NCI-H2107 treated with DMSO at 0.1 percent for 48 hours (cell line): ENCODE results near the gene EXOSC2.

ENCODE experiments used
- DNase-seq: peaks from one replicate; lab custom pipeline; 2025; ENCODE audit not compliant: unreplicated experiment; lab: John Stamatoyannopoulos, UW

EXOSC2 gene

GRCh38 chr9:130696139-130696650, 2.6 kb downstream of the EXOSC2 start:
- DNase-seq = no peak

GRCh38 chr9:130696996-130697395, 3.4 kb downstream of the EXOSC2 start:
- DNase-seq = no peak

- no peak for DNase-seq
These were observed 4.9 kb downstream of the EXOSC2 start for GRCh38 chr9:130698514-130698913.

- no peak for DNase-seq
These were observed 5.5 kb downstream of the EXOSC2 start for GRCh38 chr9:130699047-130699446.

GRCh38 chr9:130701059-130702022, 7.8 kb downstream of the EXOSC2 start:
- peak; percentile 19 for DNase-seq

- no peak for DNase-seq
These were observed 9.9 kb downstream of the EXOSC2 start for GRCh38 chr9:130703501-130703900.

DNA sequence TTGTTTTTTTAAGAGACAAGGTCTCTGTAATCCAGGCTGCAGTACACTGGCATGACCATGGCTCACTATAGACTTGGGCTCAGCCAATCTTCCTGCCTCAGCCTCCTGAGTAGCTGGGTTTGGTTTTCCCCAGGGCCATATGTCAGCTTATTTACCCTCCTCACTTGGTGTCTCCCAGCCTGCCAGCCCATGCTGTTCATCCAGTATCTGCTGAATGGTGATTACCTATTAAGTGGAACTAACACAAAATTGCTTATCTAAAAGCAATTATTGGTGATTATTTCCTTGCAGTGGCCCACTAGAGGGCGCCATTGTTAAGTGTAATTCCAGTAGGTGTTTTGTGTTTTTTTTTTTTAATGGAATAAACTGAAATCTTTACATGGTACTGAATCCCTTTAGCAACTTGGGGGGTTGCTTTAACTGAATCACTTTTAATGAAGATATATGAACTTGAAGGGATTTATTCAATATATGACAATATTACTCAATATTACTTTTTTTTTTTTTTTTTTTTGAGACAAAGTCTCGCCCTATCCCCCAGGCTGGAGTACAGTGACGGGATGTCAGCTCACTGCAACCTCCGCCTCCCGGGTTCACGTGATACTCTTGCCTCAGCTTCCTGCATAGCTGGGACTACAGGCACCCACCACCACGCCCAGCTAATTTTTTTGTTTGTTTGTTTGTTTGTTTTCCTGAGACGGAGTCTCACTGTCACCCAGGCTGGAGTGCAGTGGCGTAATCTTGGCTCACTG, 13.8 kb downstream of the EXOSC2 start:
- no peak for DNase-seq

DNA sequence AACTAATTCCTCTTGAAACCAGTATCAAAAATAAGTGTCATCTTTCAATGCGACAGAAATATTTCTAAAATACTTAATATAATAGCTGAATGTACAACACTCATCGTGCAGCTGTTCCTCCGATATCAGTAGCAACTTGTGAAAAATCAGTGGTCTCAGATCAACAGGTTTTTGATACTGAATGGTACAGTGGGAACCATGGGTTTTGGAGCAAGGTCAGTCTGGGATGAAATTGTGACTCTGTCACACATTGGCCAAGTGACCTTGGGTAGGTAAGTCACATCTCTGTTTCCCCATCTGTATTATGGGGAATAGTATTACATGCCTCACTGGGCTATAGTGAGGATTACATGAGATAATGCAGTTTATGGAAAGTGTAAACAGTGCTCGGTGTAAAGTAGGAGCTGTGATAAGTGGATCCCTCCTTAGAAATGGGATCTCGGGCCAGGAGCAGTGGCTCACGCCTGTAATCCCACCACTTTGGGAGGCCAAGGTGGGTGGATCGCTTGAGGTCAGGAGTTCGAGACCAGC, 17.3 kb downstream of the EXOSC2 start:
- DNase-seq = no peak

GRCh38 chr9:130711469-130711868, 17.9 kb downstream of the EXOSC2 start:
- DNase-seq = no peak

DNA sequence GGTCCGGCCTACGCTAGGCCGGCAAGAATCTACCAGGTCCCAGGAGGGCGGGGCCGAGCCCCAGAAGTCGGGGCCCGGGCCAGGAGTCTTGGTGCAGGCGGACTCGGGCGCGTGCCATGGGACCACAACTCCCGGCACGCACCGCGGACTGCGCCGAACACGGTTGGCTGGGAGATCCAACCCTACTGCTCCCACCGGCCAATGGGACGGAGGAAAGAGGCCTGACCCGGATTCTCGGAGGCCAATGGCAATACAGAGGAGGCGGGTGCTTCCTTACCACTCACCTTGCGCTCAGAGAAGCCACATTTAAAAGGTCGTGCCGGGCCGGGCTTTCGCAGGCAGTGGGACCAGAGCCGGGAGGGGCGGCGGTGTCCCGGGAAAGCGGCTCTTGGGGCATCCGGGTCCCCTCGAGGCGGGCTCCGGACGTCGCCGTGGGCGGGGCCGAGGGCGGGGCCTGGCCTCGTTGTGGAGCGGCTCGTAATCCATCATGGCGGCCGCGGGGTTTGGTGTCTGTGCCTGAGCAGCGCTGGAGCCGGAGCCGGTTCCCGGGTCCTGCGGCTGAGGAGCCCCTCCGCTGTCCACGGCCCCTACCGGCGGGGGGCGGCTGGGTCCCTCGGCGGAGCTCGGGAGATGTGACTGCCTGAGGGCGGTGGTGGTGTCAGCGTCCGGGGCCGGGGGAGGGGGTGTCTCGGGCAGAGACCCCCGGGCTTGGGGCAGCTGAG, 19.1 kb downstream of the EXOSC2 start:
- DNase-seq = peak; percentile 74

- DNase-seq = no peak
These were observed 19.8 kb downstream of the EXOSC2 start for GRCh38 chr9:130713286-130713960.

DNA sequence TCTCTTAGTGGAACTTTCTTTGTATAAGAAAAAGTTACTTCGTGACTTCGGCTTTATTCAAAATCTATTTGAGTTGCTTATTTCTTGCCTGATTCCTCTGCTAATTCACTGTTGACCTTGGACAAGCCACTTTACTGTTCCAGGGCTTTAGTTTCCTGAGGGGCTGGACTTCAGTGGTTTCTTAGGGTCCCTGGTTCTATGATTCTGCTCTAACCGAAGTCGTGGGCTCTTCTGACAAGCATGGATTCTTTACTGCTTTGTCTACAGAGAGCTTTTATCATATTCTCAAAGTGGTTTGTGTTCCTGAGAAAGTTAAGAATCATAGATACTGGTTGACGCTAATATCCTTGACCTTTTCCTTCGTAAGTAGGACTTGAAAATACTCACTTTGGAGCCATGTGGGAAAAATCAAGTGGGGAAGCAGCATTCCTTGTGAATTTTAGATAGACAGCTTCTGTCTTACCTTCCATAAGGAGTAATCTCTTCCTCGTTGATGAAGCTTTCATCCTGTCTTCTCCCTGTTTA, 21.1 kb downstream of the EXOSC2 start:
- DNase-seq = no peak

DNA sequence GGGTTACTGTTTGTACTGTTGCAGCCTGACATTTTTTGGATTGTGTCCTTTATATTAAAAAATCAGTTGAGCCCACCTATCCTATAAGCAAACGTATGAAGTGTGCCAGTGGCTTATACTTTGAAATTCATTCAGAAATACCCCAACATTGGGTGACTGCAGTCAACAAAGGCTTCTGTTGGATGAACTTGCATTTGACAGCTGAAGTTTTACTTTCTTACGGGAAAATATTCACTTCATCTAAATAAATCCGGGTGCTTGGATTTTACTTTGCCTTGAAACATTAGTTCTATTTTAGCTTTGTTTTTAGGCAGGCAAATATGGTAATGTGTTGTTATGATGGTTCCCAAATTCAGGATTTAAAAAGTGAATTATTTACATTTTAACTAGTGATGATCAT, 21.7 kb downstream of the EXOSC2 start:
- DNase-seq = no peak

- DNase-seq = no peak
These were observed 25.0 kb downstream of the EXOSC2 start for GRCh38 chr9:130718562-130718961.

- DNase-seq = no peak
These were observed 27.2 kb downstream of the EXOSC2 start for GRCh38 chr9:130720762-130721161.

GRCh38 chr9:130728721-130729120, 35.1 kb downstream of the EXOSC2 start:
- no peak for DNase-seq

DNA sequence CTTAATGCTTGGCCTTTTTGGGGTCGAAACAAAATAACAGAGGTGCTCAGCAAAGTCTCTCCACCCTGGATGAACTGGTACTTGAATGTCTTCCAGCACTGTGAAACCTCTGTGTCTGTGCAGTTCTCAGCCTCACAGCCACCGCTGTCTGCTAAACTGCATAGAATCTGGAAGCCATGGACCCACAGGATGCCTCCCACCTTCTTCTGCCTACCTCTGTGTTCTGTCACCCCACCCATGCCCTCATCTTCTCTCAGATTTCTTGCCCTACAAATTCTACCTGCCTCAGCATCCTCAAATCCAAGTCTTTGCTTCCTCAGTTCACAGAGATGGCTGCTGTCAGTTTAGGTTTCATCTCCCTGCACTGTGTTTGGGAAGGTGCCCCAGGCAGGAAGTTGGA, 35.6 kb downstream of the EXOSC2 start:
- DNase-seq = no peak

DNA sequence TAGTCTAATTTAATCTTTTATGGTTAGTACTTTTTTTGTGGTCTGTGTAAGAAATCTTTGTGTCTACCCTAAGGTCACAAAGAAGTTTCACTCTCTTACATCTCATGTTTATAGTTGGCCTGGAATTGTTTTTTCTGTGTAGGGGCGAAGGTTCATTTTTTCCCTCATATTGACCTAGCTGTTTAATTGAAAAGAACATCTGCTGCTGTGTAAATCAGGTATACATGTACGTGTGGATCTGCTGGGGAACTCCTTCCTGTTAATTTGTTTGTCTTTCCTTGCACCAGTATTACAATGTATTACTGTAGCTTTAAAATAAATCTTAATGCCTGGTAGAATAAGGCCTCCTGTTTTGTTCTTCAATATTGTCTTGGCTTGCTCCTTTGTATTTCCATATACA, 37.8 kb downstream of the EXOSC2 start:
- DNase-seq = no peak

DNA sequence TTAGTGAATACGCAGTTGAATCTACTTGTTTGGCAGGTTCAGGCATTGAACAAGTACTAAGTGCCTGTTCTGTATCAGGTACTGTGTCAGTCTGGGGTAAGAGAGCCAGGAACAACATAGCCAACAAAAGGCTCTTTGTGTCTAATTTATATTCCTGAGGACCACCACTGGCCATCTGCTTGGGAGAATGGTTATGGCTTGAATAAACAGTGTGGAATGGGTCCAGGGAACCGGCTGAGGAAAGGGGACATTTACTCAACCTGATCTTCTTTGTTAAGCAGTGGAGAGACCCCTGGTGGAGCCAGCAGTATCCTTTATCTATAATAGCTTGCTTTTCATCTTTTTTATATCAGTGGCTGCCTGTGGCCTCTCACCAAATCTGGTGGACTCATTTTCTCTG, 38.6 kb downstream of the EXOSC2 start:
- no peak for DNase-seq

DNA sequence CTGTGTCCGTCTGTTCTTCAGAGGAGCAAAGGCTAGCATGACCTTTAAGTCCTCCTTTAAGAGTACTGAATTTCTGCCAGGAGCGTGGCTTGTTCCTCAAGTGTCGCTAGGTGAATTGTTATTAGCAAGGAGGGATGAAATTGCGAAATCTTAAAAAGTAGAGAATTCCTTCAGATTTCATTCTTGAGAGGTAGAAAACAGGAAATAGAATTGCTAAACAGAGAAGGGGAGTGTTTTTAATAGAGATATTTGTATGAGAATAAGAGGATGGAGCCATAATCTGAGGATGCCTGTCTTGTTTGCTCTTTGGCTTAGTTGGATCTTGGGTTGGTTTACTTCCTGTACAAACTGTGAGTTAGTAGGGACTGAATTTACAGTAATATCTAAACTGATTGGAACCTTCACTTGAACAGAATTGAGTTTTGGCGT, 39.2 kb downstream of the EXOSC2 start:
- DNase-seq = no peak
